Upper lobe of left lung (tissue), 4 donors: ENCODE data around the gene FPGS.

Experiments
- CTCF ChIP-seq, 6 experiments: fragments of 450-650 bp in 4 of 6; fragments of 200-600 bp in 2 of 6; sonication (generic) in 2 of 6; IDR thresholded peaks; one replicate each; pipeline ENCODE4 v1.5.1; 2016 to 2019; ENCODE audit warnings: antibody characterized with exemption in 6 of 6
- POLR2A ChIP-seq, 4 donors: fragments of 450-650 bp; IDR thresholded peaks; one replicate each; pipeline ENCODE4 v1.5.1; 2016 to 2017; ENCODE audit warnings: antibody characterized with exemption in 4 of 4, mild to moderate bottlenecking in 2 of 4
- POLR2AphosphoS5 ChIP-seq, 2 donors: sonication (generic); formaldehyde crosslinking; IDR thresholded peaks; one replicate each; pipeline ENCODE4 v1.5.1; 2017; ENCODE audit warnings: antibody characterized with exemption in 2 of 2

GRCh38 chr9:127773272-127773671 is 29.4 kb upstream of the FPGS start:
- no peak for TF ChIP-seq CTCF (IDR thresholded peaks at IDR 0.05)
- no peak for TF ChIP-seq POLR2AphosphoS5 (IDR thresholded peaks at IDR 0.05)
- no peak for TF ChIP-seq POLR2A (IDR thresholded peaks at IDR 0.05)
